OCI-LY7 (cell line): ENCODE measurements around the gene SRGAP2C.
"Not testable (repeated sequence)": the region's sequence is repeated elsewhere in the genome, so short reads cannot be mapped to it uniquely, and the experiment has no call there.

Experiments used
- CTCF ChIP-seq: fragments of 200-600 bp; sonication (generic); conservative IDR thresholded peaks from 2 replicates; pipeline ENCODE4 v1.5.1; 2014; ENCODE audit warnings: mild to moderate bottlenecking, antibody characterized with exemption, low read length, moderate library complexity, mixed read lengths
- EZH2phosphoT487 ChIP-seq: fragments of 200-600 bp; sonication (generic); IDR thresholded peaks from 2 replicates; pipeline ENCODE4 v1.6.1; 2018; ENCODE audit warnings: low read depth, borderline replicate concordance, mild to moderate bottlenecking, mixed run types, antibody characterized with exemption, low read length, moderate library complexity, mixed read lengths

- not testable (repeated sequence) for TF ChIP-seq CTCF, EZH2phosphoT487
Measured at GRCh38 chr1:121318687-121319086, 133.9 kb downstream of the SRGAP2C start.
